K562 (cell line): ENCODE measurements around the gene ATP5F1C. TPM values are rescaled to one million over a fixed set of nuclear protein-coding genes. Genes with fewer than 3 reads are reported as not detected.

ENCODE experiments used
- DPF2 ChIP-seq: fragments of 450-650 bp; IDR thresholded peaks from 2 replicates; pipeline ENCODE4 v1.6.1; 2016
- E2F4 ChIP-seq: sonication (generic); formaldehyde crosslinking; IDR thresholded peaks from 2 replicates; pipeline ENCODE4 v1.8.0; 2022; ENCODE audit warnings: mild to moderate bottlenecking, low read depth, missing genetic modification reagents
- FOSL1 ChIP-seq: fragments of 200-800 bp; sonication (Bioruptor generic); conservative IDR thresholded peaks from 2 replicates; pipeline ENCODE4 v1.6.1; 2016; ENCODE audit warnings: missing genetic modification characterization, missing compliant biosample characterization
- GTF2B ChIP-seq: IDR thresholded peaks from 2 replicates; pipeline ENCODE4 v1.6.1; 2011; ENCODE audit not compliant: insufficient read length; ENCODE audit errors: extremely low read depth
- MEF2D ChIP-seq: conservative IDR thresholded peaks from 2 replicates; pipeline ENCODE4 v1.6.1; 2016; ENCODE audit warnings: low read depth, missing genetic modification characterization, missing compliant biosample characterization
- MYC ChIP-seq, 2 experiments: fragments of 250-450 bp in 1 of 2; sonication (Bioruptor Pico) in 1 of 2; IDR thresholded peaks; 2 replicates each; pipeline versions ENCODE4 v1.5.1 to v1.6.1; 2012 to 2021; ENCODE audit warnings: low read depth in 2 of 2, borderline replicate concordance in 1 of 2, improper control_type of control experiment in 1 of 2, low read length in 1 of 2, mild to moderate bottlenecking in 1 of 2, moderate library complexity in 1 of 2
- SMAD3 ChIP-seq: fragments of 450-650 bp; formaldehyde crosslinking; conservative IDR thresholded peaks from 2 replicates; pipeline ENCODE4 v1.4.0; 2020; ENCODE audit warnings: mild to moderate bottlenecking
- TGIF2 ChIP-seq: sonication (generic); formaldehyde crosslinking; IDR thresholded peaks from 2 replicates; pipeline ENCODE4 v1.8.1; 2022; ENCODE audit warnings: mild to moderate bottlenecking, missing genetic modification reagents, moderate library complexity
- TOE1 ChIP-seq, 2 experiments: fragments of 450-650 bp in 1 of 2; sonication (generic) in 1 of 2; formaldehyde crosslinking in 1 of 2; IDR thresholded peaks; 2 replicates each; pipeline versions ENCODE4 v1.7.1 to v1.8.0; 2016 to 2022; ENCODE audit warnings: borderline replicate concordance in 2 of 2, mild to moderate bottlenecking in 2 of 2, antibody characterized with exemption in 1 of 2, inconsistent platforms in 1 of 2, low read depth in 1 of 2, missing genetic modification reagents in 1 of 2, moderate library complexity in 1 of 2
- ZBTB26 ChIP-seq: fragments of 450-650 bp; formaldehyde crosslinking; IDR thresholded peaks from 2 replicates; pipeline ENCODE4 v1.4.0; 2022; ENCODE audit warnings: missing genetic modification characterization
- ZFP36 ChIP-seq: fragments of 150-350 bp; IDR thresholded peaks from 2 replicates; pipeline ENCODE4 v1.6.1; 2018; ENCODE audit warnings: low read length, low read depth; ENCODE audit not compliant: partially characterized antibody
- ZNF589 ChIP-seq: fragments of 200-800 bp; sonication (Bioruptor generic); IDR thresholded peaks from 2 replicates; pipeline ENCODE4 v1.6.1; 2016; ENCODE audit warnings: low read depth, missing genetic modification characterization, missing compliant biosample characterization
- ZZZ3 ChIP-seq: fragments of 450-650 bp; IDR thresholded peaks from 2 replicates; pipeline ENCODE4 v1.6.1; 2016; ENCODE audit warnings: antibody characterized with exemption, mild to moderate bottlenecking, moderate library complexity
- polyA plus RNA-seq, 8 experiments: library from polyadenylated mRNA; depleted of rRNA in 4 of 8; stranded (reverse) in 5 of 8; unstranded in 3 of 8; fragments of >200 nt; fragmentation: Nextera tagmentation in 2 of 8; fragmentation: Illumina TruSeq in 1 of 8; extraction: Ambion mirVana in 2 of 8; extraction: Trizol in 1 of 8; gene quantifications; 2 replicates each; pipeline versions ENCODE4 v1.2.1 to v1.2.3, GENCODE V29; 2011 to 2014; ENCODE audit warnings: inconsistent platforms in 1 of 8, missing spikeins in 1 of 8
- total RNA-seq, 7 experiments: library from RNA; depleted of rRNA in 6 of 7; stranded (reverse); fragments of >200 nt in 6 of 7; fragmentation: Illumina TruSeq in 2 of 7; extraction: Trizol in 2 of 7; gene quantifications; 2 replicates each; pipeline versions ENCODE4 v1.2.1 to v1.2.3, GENCODE V29; 2011 to 2021; ENCODE audit warnings: low replicate concordance in 1 of 7

ATP5F1C gene
- total and polyA plus RNA-seq, 9 of the 15 experiments (the other 6 are each of a cell fraction or from before 2014, with no cell fraction given), result 389 to 1,475 (median 559) TPM

GRCh38 chr10:7787857-7788638 lies at the start of gene ATP5F1C, which contains the start of gene KIN (continued):
- TF ChIP-seq E2F4 (CRISPR knock-in tag), result no peak
- 0 out of 2 replicates have a peak, but pooled peaks have one; percentile 42 for TF ChIP-seq TGIF2 (CRISPR knock-in tag)
- TF ChIP-seq ZNF589 (CRISPR knock-in tag), result no peak
- no peak for TF ChIP-seq DPF2
- TF ChIP-seq TOE1 (IDR thresholded peaks at IDR 0.05; ENCODE audit: borderline replicate concordance), result peak; percentile 63
- no peak for TF ChIP-seq TOE1 (CRISPR knock-in tag; IDR thresholded peaks at IDR 0.05; ENCODE audit: borderline replicate concordance, low read depth)
- no peak for TF ChIP-seq ZZZ3
- TF ChIP-seq MYC (IDR thresholded peaks at IDR 0.05; ENCODE audit: low read depth, low read length), result peak; percentile 57
- peak; percentile 42; the same call in 1 of the 2 replicates for TF ChIP-seq MYC (CRISPR knock-in tag; IDR thresholded peaks at IDR 0.05; ENCODE audit: borderline replicate concordance, low read depth)
- TF ChIP-seq FOSL1 (tag), result no peak
- no peak for TF ChIP-seq GTF2B
- TF ChIP-seq MEF2D (tag), result no peak
- no peak for TF ChIP-seq ZBTB26
- TF ChIP-seq ZFP36, result peak; percentile 4
- TF ChIP-seq SMAD3 (CRISPR knock-in tag), result no peak
